Measurements from ENCODE around the gene VPS11.

- TF ChIP-seq EZH2 (IDR thresholded peaks at IDR 0.05; ENCODE audit: insufficient read depth, poor library complexity, severe bottlenecking) (no peak), EZH2phosphoT487 (IDR thresholded peaks at IDR 0.05; ENCODE audit: insufficient read depth, low read depth) (no peak)
These were observed 15.3 kb upstream of the VPS11 start for GRCh38 chr11:119052163-119052814.
